MM.1S (cell line): ENCODE data around the gene PLSCR5.

ENCODE experiments used
- CTCF ChIP-seq: fragments of 300-600 bp; sonication (generic); IDR thresholded peaks from 2 replicates; pipeline ENCODE4 v1.5.1; 2016; ENCODE audit warnings: antibody characterized with exemption, low read length, mixed read lengths
- EZH2 ChIP-seq: fragments of 300-600 bp; sonication (generic); optimal IDR thresholded peaks from 2 replicates; pipeline ENCODE3; 2017; ENCODE audit warnings: low read depth, mild to moderate bottlenecking, antibody characterized with exemption, low read length, mixed read lengths

GRCh38 chr3:146585156-146585555 lies 20.0 kb downstream of the PLSCR5 start:
- TF ChIP-seq CTCF, result no peak
- TF ChIP-seq EZH2, result no peak
